Activated CD8-positive, alpha-beta memory T cell treated with anti-CD3 and anti-CD28 coated beads, Interleukin-2, amount 10 ng/mL, durations not matched to agents 7 days and 5 days (primary cell): Measurements from ENCODE around the gene SRCIN1. TPM values are rescaled to one million over a fixed set of nuclear protein-coding genes. Genes with fewer than 3 reads are reported as not detected.
"Not testable (repeated sequence)": the region's sequence is repeated elsewhere in the genome, so short reads cannot be mapped to it uniquely, and the experiment has no call there.

ENCODE experiments used
- ATAC-seq: fragments of 150-1000 bp; cut with Tn5 transposase; one replicate; pipeline ENCODE4 v1.10.0; 2021; ENCODE audit warnings: moderate library complexity
- CTCF ChIA-PET: fragments of 350-600 bp; sonication (Branson Sonifier 250); formaldehyde crosslinking; loops from one replicate; lab custom pipeline; 2021; ENCODE audit warnings: antibody characterized with exemption; lab: Charles Lee
- DNase-seq: peaks from one replicate; pipeline ENCODE4 v3.0.0-alpha.2; 2020
- H3K27ac Mint-ChIP-seq: one replicate; pipeline ENCODE4 v1.8.0; 2021; ENCODE audit warnings: mild to moderate bottlenecking, mixed read lengths
- H3K27me3 Mint-ChIP-seq: one replicate; pipeline ENCODE4 v1.8.0; 2021; ENCODE audit warnings: mixed read lengths
- H3K36me3 Mint-ChIP-seq: one replicate; pipeline ENCODE4 v1.8.0; 2021; ENCODE audit warnings: mild to moderate bottlenecking, mixed read lengths
- H3K4me1 Mint-ChIP-seq: one replicate; pipeline ENCODE4 v1.8.0; 2021; ENCODE audit warnings: mixed read lengths
- H3K4me3 Mint-ChIP-seq: one replicate; pipeline ENCODE4 v1.8.0; 2021; ENCODE audit warnings: mild to moderate bottlenecking, moderate library complexity, mixed read lengths
- H3K9me3 Mint-ChIP-seq: one replicate; pipeline ENCODE4 v1.8.0; 2022; ENCODE audit warnings: low read depth, mixed read lengths
- total RNA-seq, 2 experiments: library from RNA; stranded (reverse); gene quantifications; one replicate each; pipeline ENCODE4 v1.2.3, GENCODE V29; 2021

The SRCIN1 gene
- under 1 TPM; 0.26 to 0.30 TPM for total RNA-seq

- Mint-ChIP-seq H3K27ac (no peak within 1 kb of the TSS), H3K36me3 (no peaks in the 10 kb centered on the region), H3K4me1 (peaks cover 14% of the 10 kb centered on the region), H3K4me3 (peak within 1 kb of the TSS; percentile 56), H3K27me3 (peaks cover 76% of the 10 kb centered on the region), H3K9me3 (no peaks in the 10 kb centered on the region)
- ATAC-seq: peak; percentile 56
- DNase-seq: peak; percentile 61
- CTCF ChIA-PET: interaction anchor here (0.6 to 7.2 kb wide), 18 partner anchors 9 to 250 kb away, joined by 3 to 90 read pairs (median 4); no protein-coding TSS in a partner anchor
These were observed at the start of gene SRCIN1 for GRCh38 chr17:38605841-38606645. Gene SRCIN1, minus strand, starts transcription at chr17:38605952. Its CDS starts 247 bp downstream, at chr17:38605705.

- Mint-ChIP-seq H3K4me3 (no peak overlapping the region), H3K9me3 (no peaks in the 10 kb centered on the region), H3K4me1 (peaks cover 14% of the 10 kb centered on the region), H3K36me3 (no peaks in the 10 kb centered on the region), H3K27me3 (peaks cover 25% of the 10 kb centered on the region), H3K27ac (no peak overlapping the region)
- no peak for DNase-seq
- ATAC-seq: no peak
- CTCF ChIA-PET: interaction anchor here (0.9 to 7.5 kb wide), 4 partner anchors 11 to 162 kb away, joined by 3 to 72 read pairs (median 16); no protein-coding TSS in a partner anchor
These were observed 49.0 kb upstream of the SRCIN1 start for GRCh38 chr17:38654411-38655398.

- no peak overlapping the region for H3K4me3 Mint-ChIP-seq
- ATAC-seq (no peak), DNase-seq (no peak)
- no peaks in the 10 kb centered on the region for H3K36me3 Mint-ChIP-seq
- H3K27ac Mint-ChIP-seq: no peak overlapping the region
- CTCF ChIA-PET: interaction anchor here (0.9 to 7.5 kb wide), 6 partner anchors 12 to 161 kb away, joined by 3 to 72 read pairs (median 3); no protein-coding TSS in a partner anchor
- H3K4me1 Mint-ChIP-seq: peaks cover 11% of the 10 kb centered on the region
- peaks cover 25% of the 10 kb centered on the region for H3K27me3 Mint-ChIP-seq
- H3K9me3 Mint-ChIP-seq: no peaks in the 10 kb centered on the region
These were observed 47.9 kb upstream of the SRCIN1 start for GRCh38 chr17:38653679-38654078.

- ATAC-seq (no peak), DNase-seq (no peak)
- peaks cover 8% of the 10 kb centered on the region for H3K4me1 Mint-ChIP-seq
- CTCF ChIA-PET: interaction anchor here (0.7 to 7.5 kb wide), 5 partner anchors 8 to 95 kb away, joined by 3 to 72 read pairs (median 3); no protein-coding TSS in a partner anchor
- no peak overlapping the region for H3K27ac Mint-ChIP-seq
- H3K9me3 Mint-ChIP-seq: no peaks in the 10 kb centered on the region
- no peaks in the 10 kb centered on the region for H3K36me3 Mint-ChIP-seq
- no peak overlapping the region for H3K4me3 Mint-ChIP-seq
- H3K27me3 Mint-ChIP-seq: peaks cover 25% of the 10 kb centered on the region
These were observed 47.5 kb upstream of the SRCIN1 start for GRCh38 chr17:38653230-38653629.

GRCh38 chr17:38650653-38651173, 45.0 kb upstream of the SRCIN1 start:
- not testable (repeated sequence) for DNase-seq, H3K9me3 Mint-ChIP-seq, ATAC-seq, H3K4me1 Mint-ChIP-seq, H3K27ac Mint-ChIP-seq, H3K4me3 Mint-ChIP-seq, H3K36me3 Mint-ChIP-seq
- CTCF ChIA-PET: interaction anchor here (0.6 to 7.5 kb wide), 3 partner anchors 15 to 177 kb away, joined by 3 to 72 read pairs (median 4); no protein-coding TSS in a partner anchor
- H3K27me3 Mint-ChIP-seq: peaks cover 29% of the 10 kb centered on the region

- CTCF ChIA-PET: interaction anchor here (0.9 to 1.6 kb wide), 2 partner anchors 11 to 80 kb away, joined by 3 to 4 read pairs; no protein-coding TSS in a partner anchor
- no peaks in the 10 kb centered on the region for H3K4me1 Mint-ChIP-seq
These were observed 32.2 kb upstream of the SRCIN1 start for GRCh38 chr17:38637951-38638350.

GRCh38 chr17:38636054-38636453, 30.3 kb upstream of the SRCIN1 start:
- DNase-seq (no peak), ATAC-seq (no peak)
- no peaks in the 10 kb centered on the region for H3K4me1 Mint-ChIP-seq
- no peaks in the 10 kb centered on the region for H3K9me3 Mint-ChIP-seq
- no peaks in the 10 kb centered on the region for H3K36me3 Mint-ChIP-seq
- H3K27me3 Mint-ChIP-seq: peaks cover 26% of the 10 kb centered on the region
- no peak overlapping the region for H3K27ac Mint-ChIP-seq
- no peak overlapping the region for H3K4me3 Mint-ChIP-seq
- CTCF ChIA-PET: no interaction called here

More at GRCh38 chr17:38637951-38638350, 32.2 kb upstream of the SRCIN1 start:
- Mint-ChIP-seq H3K27me3 (peaks cover 36% of the 10 kb centered on the region), H3K4me3 (no peak overlapping the region), H3K9me3 (no peaks in the 10 kb centered on the region), H3K36me3 (no peaks in the 10 kb centered on the region), H3K27ac (no peak overlapping the region)
- DNase-seq (no peak), ATAC-seq (no peak)

GRCh38 chr17:38632334-38632733, 26.6 kb upstream of the SRCIN1 start:
- H3K27ac Mint-ChIP-seq: no peak overlapping the region
- CTCF ChIA-PET: no interaction called here
- H3K27me3 Mint-ChIP-seq: peaks cover 21% of the 10 kb centered on the region
- no peaks in the 10 kb centered on the region for H3K36me3 Mint-ChIP-seq
- H3K9me3 Mint-ChIP-seq: no peaks in the 10 kb centered on the region
- no peaks in the 10 kb centered on the region for H3K4me1 Mint-ChIP-seq
- DNase-seq: no peak
- ATAC-seq: no peak
- H3K4me3 Mint-ChIP-seq: no peak overlapping the region

- Mint-ChIP-seq H3K36me3 (peaks cover 1% of the 10 kb centered on the region), H3K9me3 (peaks cover 2% of the 10 kb centered on the region), H3K27ac (no peak overlapping the region), H3K4me1 (peaks cover 11% of the 10 kb centered on the region), H3K27me3 (peaks cover 29% of the 10 kb centered on the region), H3K4me3 (no peak overlapping the region)
- DNase-seq (no peak), ATAC-seq (no peak)
- CTCF ChIA-PET: no interaction called here
These were observed 22.7 kb upstream of the SRCIN1 start for GRCh38 chr17:38628441-38628840.

- peaks cover 11% of the 10 kb centered on the region for H3K4me1 Mint-ChIP-seq
- CTCF ChIA-PET: no interaction called here
- H3K4me3 Mint-ChIP-seq: no peak overlapping the region
- peaks cover 29% of the 10 kb centered on the region for H3K27me3 Mint-ChIP-seq
- no peak overlapping the region for H3K27ac Mint-ChIP-seq
- DNase-seq: no peak
- no peak for ATAC-seq
- peaks cover 2% of the 10 kb centered on the region for H3K9me3 Mint-ChIP-seq
- peaks cover 1% of the 10 kb centered on the region for H3K36me3 Mint-ChIP-seq
These were observed 22.2 kb upstream of the SRCIN1 start for GRCh38 chr17:38627957-38628356.

- H3K36me3 Mint-ChIP-seq, H3K27ac Mint-ChIP-seq, CTCF ChIA-PET, ATAC-seq, H3K9me3 Mint-ChIP-seq, H3K4me3 Mint-ChIP-seq, DNase-seq: not testable (repeated sequence)
- H3K27me3 Mint-ChIP-seq: peaks cover 40% of the 10 kb centered on the region
- peaks cover 11% of the 10 kb centered on the region for H3K4me1 Mint-ChIP-seq
These were observed 21.0 kb upstream of the SRCIN1 start for GRCh38 chr17:38626606-38627226.

- Mint-ChIP-seq H3K4me3 (no peak overlapping the region), H3K36me3 (peaks cover 1% of the 10 kb centered on the region), H3K9me3 (peaks cover 2% of the 10 kb centered on the region), H3K27ac (no peak overlapping the region), H3K4me1 (peaks cover 11% of the 10 kb centered on the region), H3K27me3 (peaks cover 50% of the 10 kb centered on the region)
- CTCF ChIA-PET: interaction anchor here (0.9 to 2.4 kb wide), 5 partner anchors 8 to 67 kb away, joined by 3 to 12 read pairs (median 4); no protein-coding TSS in a partner anchor
- no peak for ATAC-seq
- no peak for DNase-seq
These were observed 19.7 kb upstream of the SRCIN1 start for GRCh38 chr17:38625482-38625881.
